CD4-positive, alpha-beta T cell treated with Interleukin-17A for 4 hours (primary cell): ENCODE results near the gene TRAPPC5.

Experiments
- DNase-seq: peaks from one replicate; pipeline ENCODE4 v3.0.0-alpha.2; 2020; ENCODE audit warnings: mixed read lengths

TRAPPC5 gene

GRCh38 chr19:7680606-7681339 lies at the start of gene TRAPPC5:
TSS of gene TRAPPC5 (plus strand) at chr19:7680833. CDS start at chr19:7682254, 1,421 bp downstream.
- DNase-seq = peak; percentile 90

GRCh38 chr19:7631577-7631976 lies 49.1 kb upstream of the TRAPPC5 start:
- no peak for DNase-seq

GRCh38 chr19:7632340-7633203 lies 48.1 kb upstream of the TRAPPC5 start:
- no peak for DNase-seq

DNA sequence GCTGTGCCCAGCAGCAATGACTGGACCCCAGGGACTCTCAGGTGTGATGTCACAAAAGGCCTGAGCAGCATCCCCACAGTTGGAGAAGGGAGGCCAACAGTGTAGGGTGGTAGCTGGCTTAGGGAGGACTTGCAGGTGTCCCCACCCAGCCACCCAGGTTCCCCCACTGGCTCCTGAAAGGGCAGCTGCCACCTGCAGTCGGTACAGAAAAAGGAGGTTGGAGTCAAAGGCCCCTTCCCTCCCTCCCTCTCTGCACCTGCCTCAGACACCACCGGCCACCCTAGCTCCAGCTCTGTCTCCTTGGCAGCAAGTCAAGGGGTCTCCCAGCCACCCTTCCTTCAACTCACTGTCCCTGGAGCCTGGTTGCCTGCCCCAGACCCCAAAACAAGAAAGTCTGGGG lies 46.9 kb upstream of the TRAPPC5 start, which contains the start of gene PCP2:
Gene PCP2 (minus strand): TSS at position 22 of the 400 bp plus-strand sequence. CDS start 262 bp downstream, outside the sequence.
- DNase-seq = no peak

DNA sequence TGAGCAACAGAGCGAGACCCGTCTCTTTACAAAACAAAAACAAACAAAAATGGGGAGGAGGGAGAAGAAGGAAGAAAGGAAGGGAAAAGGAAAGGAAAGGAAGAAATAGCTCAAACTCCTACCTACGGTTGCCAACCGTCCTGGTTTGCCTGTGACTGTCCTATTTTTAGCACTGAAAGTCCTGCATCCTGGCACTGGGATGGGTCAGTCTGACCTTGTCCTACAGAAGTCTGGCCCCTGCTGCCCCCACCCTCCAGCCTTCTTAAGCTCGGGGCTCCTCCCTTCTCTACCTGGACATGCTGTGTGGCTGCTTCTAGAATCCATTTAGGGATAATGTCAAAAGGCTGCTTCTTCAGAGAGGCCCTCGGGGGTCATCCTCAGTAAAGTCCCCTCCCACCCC lies 45.0 kb upstream of the TRAPPC5 start:
- no peak for DNase-seq

GRCh38 chr19:7636317-7636690 lies 44.3 kb upstream of the TRAPPC5 start:
- DNase-seq = no peak

GRCh38 chr19:7636691-7637373 lies 43.8 kb upstream of the TRAPPC5 start, which contains the start of gene STXBP2:
TSS of gene STXBP2 (plus strand) at chr19:7637110. CDS start at chr19:7637150, 40 bp downstream.
- peak; percentile 95 for DNase-seq

DNA sequence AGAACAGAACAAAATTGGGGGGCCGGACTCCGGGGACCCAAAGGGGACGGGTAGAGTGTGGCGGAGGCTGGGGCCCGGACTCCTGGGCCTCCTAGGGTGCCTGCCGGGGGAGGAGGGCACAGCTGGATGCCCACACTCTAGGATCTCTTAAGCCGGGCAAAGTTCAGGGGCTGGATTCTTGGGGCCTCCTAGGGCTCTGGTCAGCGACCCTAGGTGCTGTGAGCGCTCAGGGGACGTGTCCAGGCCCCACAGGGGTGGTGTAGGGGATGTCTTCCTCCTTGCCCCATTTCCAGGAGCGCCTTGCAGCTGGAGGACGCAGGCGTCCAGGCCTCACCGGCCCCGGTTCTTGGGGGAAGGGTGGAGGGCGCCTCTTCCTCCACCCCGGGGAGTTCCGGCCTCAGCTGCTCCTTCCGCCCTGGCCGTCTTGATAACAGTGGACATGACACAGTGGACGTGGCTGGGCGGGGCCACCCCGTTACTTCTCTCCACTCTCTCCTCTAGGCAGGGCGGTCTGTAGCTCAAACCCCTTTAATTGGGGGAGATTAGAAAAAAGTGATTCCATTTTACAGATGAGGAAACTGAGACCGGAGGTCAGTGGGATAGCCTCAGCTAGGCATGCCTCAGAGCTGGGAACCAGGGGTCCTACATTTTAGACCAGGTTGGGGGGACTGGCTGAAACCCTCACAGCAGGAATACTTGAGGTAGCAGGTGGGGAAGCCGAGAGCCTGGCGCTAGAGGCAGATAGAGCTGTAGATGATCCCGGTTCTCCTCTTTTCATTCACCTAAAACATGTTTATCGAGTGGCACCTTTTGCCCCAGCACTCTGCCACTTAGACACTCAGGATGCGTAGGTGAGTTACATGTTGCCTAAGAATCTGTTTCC lies 43.0 kb upstream of the TRAPPC5 start:
- DNase-seq = peak; percentile 18

DNA sequence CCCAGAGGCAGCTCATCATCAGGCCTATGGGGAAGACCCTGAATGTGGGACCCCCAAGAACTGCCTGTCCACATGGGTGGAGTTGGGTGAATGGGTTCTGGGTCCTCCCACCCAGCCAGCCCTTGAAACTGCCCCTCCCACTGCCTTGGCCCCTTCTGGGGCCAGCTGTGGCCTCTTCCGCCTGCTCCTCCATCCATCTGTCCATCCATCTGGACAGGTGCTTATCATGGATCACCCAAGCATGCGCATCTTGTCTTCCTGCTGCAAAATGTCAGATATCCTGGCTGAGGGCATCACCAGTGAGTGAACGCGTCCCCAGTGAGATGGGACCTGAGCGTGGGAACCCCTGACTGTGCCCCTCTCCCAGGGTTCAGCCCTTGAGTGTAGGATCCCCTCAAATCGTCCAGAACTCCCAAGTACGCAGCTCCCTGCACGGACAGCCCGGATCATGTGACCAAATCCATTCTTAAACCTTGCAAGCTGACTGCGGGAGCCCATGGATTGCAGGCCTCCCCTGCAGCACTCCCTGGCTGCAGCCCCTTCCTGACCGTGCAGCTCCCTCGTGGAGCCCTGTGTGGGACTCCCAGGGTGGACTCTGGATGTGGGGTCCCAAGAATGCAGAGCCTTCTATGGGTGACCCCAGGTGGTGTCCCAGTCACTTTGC lies 41.7 kb upstream of the TRAPPC5 start:
- DNase-seq = no peak

GRCh38 chr19:7639863-7640348 lies 40.7 kb upstream of the TRAPPC5 start:
- DNase-seq = no peak

GRCh38 chr19:7640803-7641202 lies 39.8 kb upstream of the TRAPPC5 start:
- DNase-seq = no peak

DNA sequence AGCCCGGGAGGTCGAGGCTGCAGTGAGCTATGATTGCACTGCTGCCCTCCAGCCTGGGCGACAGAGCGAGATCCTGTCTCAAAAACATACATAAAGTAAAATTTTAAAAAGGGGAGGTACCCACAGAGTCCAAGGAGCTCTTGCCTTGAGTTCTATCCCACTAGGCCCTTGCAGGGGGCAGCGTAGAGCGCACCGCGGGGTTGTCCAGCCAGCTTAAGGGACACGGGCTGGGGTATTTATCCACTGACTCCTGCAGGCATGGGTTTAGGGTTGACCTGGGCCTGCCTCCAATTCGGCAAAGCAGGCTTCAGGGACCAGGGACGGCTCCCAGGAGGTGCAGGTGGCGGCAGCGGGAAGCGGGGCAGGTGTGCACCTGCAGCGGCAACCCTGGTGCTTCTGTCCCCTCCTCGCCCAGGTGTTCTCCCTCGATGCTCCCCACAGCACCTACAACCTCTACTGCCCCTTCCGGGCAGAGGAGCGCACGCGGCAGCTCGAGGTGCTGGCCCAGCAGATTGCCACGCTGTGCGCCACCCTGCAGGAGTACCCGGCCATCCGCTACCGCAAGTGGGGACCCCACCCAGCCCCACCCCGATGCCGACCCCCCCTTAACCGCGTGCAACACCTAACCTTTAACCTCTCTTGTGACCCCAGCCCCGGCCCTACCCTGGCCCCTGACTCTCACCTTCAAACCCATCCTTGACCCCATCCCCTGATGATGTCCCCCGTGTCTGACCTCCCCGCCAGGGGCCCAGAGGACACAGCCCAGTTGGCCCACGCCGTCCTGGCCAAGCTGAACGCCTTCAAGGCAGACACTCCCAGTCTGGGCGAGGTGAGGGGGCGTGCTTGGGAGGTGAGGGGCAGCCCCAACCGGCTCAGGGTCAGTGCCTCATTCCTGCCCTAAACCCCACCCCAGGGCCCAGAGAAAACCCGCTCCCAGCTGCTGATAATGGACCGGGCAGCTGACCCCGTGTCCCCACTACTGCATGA lies 39.0 kb upstream of the TRAPPC5 start:
- DNase-seq = no peak

- no peak for DNase-seq
Observed at GRCh38 chr19:7642295-7643030, 38.2 kb upstream of the TRAPPC5 start.

GRCh38 chr19:7643031-7643415 lies 37.6 kb upstream of the TRAPPC5 start:
- DNase-seq = no peak

- DNase-seq = peak; percentile 14
Observed at GRCh38 chr19:7643629-7644549, 36.7 kb upstream of the TRAPPC5 start.

DNA sequence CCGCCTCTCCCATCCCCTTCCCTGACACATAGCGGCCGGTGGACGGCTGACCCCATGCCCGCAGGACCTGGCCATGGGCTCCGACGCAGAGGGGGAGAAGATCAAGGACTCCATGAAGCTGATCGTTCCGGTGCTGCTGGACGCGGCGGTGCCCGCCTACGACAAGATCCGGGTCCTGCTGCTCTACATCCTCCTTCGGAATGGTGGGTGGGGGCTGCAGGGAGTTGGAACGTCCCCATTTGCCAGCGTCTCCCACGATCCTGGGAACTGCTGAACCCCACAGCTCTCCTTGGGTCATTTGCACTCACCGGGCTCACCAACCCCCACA lies 36.1 kb upstream of the TRAPPC5 start:
- no peak for DNase-seq

DNA sequence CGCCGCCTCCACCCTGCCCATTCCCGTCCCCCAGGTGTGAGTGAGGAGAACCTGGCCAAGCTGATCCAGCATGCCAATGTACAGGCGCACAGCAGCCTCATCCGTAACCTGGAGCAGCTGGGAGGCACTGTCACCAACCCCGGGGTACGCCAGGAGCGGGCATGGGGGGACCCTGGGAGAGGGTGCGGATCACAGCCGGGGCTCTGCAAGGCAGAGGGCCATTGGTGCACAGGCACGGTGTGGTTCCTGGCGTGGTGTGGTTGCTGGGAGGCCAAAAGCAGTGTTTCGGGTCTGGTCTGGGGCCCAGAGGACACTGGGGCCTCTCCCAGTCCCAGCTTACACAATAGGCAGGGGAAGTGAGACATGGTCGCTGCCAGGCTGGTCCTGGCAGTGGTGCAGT lies 35.5 kb upstream of the TRAPPC5 start:
- DNase-seq = no peak

DNA sequence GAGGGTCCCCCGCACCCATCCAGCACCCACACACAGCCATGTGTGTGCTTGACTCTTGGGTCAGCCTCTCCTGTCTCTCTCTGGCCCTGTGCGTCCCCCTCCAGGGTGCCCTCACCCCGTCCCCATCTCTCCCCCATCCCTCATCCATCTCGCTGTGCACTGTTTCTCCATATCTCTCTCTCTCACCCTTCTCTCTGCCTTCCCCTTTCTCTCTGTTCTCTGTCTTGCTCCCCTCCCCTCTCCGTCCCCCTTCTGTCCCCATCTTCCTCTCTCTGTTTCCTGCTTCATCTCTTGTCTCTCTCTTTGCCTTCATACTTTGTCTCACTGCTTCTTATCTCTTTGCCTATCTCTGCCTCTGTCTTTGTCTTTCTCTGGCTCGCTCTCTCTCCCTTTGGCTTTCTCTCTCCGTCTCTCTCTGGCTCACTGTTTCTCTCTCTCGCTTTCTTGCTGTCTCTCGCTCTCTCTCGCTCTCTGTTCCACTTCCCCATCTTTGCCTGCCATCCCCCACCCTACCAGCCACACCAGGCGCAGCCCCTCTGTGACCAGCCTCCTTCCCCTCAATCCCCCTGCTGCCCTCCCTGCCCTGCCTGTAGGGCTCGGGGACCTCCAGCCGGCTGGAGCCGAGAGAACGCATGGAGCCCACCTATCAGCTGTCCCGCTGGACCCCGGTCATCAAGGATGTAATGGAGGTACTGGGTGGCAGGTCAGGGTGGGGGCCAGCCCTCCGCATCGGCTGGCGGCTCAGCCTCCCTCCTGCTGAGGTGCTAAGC lies 34.8 kb upstream of the TRAPPC5 start:
- DNase-seq = no peak
